Measurements from ENCODE around the gene GALNT9.
"Not testable (repeated sequence)": the region's sequence is repeated elsewhere in the genome, so short reads cannot be mapped to it uniquely, and the experiment has no call there.

GALNT9 gene

DNA sequence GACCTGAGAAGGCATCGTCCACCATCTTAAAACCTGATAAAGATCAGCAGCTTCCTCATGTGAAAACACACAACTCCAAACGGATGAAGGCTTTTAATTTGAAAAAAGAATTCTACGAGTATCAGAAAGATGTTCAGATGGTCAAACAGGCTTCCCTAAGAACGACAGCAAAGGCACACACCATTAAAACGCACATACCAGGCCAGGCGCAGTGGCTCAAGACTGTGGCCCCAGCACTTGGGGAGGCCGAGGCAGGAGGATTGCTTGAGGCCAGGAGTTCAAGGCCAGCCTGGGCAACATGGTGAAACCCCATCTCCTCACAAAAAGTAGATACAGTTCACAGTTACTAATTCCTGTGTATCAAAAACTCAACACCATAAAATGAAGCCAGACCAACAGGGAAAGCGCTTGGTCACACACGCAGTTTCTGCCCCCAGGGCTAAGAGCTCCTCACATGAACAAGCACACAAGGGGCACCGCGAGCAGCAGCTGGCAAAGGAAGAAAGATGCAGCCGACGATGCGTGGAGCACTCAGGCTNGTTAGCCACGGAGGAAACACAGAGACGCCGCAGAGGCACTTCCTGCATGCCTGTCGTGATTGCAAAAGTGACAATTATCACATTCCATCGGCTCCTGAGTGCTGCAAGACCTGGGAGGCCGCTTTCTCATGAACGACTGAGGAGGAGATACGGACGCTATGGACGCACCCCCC is 107.1 kb downstream of the GALNT9 start:
- no peaks in the 10 kb centered on the region for H3K36me3 Mint-ChIP-seq
- peaks cover 14% of the 10 kb centered on the region for H3K4me1 Mint-ChIP-seq
- ATAC-seq: peak; percentile 66
- H3K9me3 Mint-ChIP-seq: peaks cover 3% of the 10 kb centered on the region
- peak overlapping the region; percentile 29 for H3K4me3 Mint-ChIP-seq
- DNase-seq (ENCODE audit: low spot score in 2 of 2): no peak
- H3K27ac Mint-ChIP-seq: peak overlapping the region; percentile 43

DNA sequence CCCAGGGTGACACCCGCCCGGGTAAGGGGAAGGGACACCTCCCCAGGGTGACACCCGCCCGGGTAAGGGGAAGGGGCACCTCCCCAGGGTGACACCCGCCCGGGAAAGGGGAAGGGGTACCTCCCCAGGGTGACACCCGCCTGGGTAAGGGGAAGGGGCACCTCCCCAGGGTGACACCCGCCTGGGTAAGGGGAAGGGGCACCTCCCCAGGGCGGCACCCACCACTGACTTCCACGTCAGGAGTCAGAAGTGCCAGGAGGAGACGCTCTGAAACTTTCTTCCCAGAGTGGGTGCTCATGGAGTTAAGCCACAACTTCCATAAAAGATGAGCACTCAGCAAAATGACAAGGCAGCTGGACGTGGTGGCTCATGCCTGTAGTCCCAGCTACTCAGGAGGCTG is 109.6 kb downstream of the GALNT9 start:
- DNase-seq (ENCODE audit: low spot score in 2 of 2); H3K9me3 Mint-ChIP-seq; H3K4me3 Mint-ChIP-seq; ATAC-seq; H3K27ac Mint-ChIP-seq; H3K36me3 Mint-ChIP-seq: not testable (repeated sequence)
- peaks cover 21% of the 10 kb centered on the region for H3K4me1 Mint-ChIP-seq

DNA sequence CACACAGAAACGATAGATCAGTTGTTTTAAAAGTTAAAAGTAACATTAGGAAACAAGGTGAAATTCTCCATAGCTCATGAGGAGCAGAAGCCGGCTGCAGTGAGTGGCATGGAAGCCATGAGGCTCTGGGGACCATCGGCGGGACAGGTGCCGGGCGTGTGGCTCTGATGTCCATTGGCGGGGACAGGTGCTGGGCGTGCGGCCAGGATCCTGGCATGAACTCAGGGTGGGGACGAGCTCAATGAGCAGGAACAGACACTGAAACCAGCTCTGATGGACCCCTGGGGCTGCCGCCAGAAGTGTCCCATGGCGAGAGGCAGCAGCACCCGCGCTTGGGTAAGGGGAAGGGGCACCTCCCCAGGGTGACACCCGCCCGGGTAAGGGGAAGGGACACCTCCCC is 110.1 kb downstream of the GALNT9 start:
- H3K4me3 Mint-ChIP-seq: no peak overlapping the region
- H3K36me3 Mint-ChIP-seq: no peaks in the 10 kb centered on the region
- peaks cover 21% of the 10 kb centered on the region for H3K4me1 Mint-ChIP-seq
- DNase-seq (ENCODE audit: low spot score in 2 of 2) (no peak), ATAC-seq (no peak)
- H3K9me3 Mint-ChIP-seq: peaks cover 3% of the 10 kb centered on the region
- no peak overlapping the region for H3K27ac Mint-ChIP-seq

DNA sequence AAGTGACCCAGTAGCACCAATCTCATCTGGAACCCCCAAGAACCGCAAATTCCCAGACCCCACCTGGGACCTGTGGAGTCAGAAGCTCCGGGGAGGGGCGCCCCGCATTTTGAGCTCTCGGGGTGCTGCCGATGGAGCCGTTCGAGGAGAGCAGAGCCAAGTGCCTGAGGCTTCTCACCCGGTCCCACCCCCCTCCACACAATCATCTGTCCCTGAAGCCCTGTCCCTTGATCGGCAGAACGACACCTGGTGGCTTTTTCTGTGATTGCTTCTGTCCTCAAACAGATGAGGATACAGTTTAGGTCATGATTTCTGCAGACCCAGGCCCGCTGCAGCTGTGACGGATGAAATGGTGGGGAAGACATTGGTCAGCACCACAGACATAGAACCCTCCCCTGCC is 110.5 kb downstream of the GALNT9 start:
- ATAC-seq: peak; percentile 49
- no peak for DNase-seq (ENCODE audit: low spot score in 2 of 2)
- Mint-ChIP-seq H3K4me1 (peaks cover 21% of the 10 kb centered on the region), H3K27ac (no peak overlapping the region), H3K9me3 (peaks cover 3% of the 10 kb centered on the region), H3K4me3 (no peak overlapping the region), H3K36me3 (no peaks in the 10 kb centered on the region)

DNA sequence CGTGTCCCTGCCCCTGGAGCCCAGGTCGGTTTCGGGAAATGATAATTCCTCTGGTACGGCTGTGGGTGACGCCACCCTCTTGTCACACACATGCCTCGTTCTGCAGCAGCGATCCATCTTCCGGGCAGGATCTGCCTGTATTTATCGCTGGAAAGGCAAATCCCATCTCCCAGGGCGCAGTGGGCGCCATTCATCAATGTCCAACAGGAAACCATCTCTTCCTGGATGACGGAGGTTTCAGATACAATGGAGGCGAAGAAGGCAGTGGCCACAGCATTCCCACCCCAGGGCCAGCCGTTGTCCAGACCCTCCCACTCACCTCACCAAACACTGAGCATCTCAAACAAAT is 110.9 kb downstream of the GALNT9 start:
- no peak overlapping the region for H3K4me3 Mint-ChIP-seq
- peaks cover 23% of the 10 kb centered on the region for H3K4me1 Mint-ChIP-seq
- no peak for DNase-seq (ENCODE audit: low spot score in 2 of 2)
- no peak for ATAC-seq
- H3K27ac Mint-ChIP-seq: no peak overlapping the region
- peaks cover 3% of the 10 kb centered on the region for H3K9me3 Mint-ChIP-seq
- no peaks in the 10 kb centered on the region for H3K36me3 Mint-ChIP-seq

DNA sequence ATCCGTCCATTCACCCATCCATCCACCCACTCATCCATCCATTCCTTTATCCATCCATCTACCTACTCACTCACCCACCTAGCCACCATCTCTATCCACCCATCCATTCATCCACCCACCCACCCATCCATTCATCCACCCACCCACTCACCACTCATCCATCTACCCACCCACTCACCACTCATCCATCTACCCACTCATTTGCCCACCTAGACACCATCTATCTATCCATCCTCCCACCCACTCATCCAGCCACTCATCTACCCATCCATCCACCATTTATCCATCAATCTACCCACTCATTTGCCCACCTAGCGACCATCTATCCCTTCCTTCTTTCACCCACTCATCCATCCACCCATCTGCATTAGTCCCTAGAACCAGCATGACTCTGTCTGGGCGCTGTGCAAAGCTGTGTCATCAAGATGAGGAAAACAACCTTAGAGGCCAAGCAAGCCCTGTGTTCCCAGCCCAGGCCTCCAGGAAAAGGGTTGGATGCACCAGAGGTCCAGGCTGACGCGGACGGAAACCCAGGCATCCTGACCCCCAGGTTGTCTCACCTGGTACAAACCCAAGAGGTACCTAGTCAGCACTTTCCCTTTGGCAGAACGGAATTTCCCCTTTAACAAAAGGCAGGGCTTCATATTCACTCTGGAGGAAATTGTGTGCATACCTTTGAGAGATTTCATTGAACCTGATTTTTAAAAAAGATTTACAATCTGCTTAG is 111.4 kb downstream of the GALNT9 start:
- ATAC-seq: no peak
- DNase-seq (ENCODE audit: low spot score in 2 of 2): no peak
- Mint-ChIP-seq H3K4me1 (peaks cover 28% of the 10 kb centered on the region), H3K36me3 (no peaks in the 10 kb centered on the region), H3K9me3 (peaks cover 3% of the 10 kb centered on the region), H3K27ac (no peak overlapping the region), H3K4me3 (no peak overlapping the region)

DNA sequence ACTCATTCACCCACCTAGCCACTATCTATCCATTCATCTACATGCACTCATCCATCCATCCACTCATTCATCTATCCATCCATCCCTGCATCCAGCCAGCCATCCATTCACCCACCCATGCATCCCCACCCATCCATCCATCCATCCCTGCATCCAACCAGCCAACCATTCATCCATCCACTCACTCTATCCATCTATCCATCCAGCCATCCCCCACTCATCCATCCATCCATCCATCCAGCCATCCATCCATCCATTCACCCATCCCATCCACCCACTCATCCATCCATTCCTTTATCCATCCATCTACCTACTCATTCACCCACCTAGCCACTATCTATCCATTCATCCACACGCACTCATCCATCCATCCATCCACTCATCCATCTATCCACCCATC is 112.0 kb downstream of the GALNT9 start:
- Mint-ChIP-seq H3K36me3 (no peaks in the 10 kb centered on the region), H3K4me3 (no peak overlapping the region), H3K4me1 (peaks cover 24% of the 10 kb centered on the region), H3K9me3 (peaks cover 3% of the 10 kb centered on the region), H3K27ac (no peak overlapping the region)
- DNase-seq (ENCODE audit: low spot score in 2 of 2) (no peak), ATAC-seq (no peak)

DNA sequence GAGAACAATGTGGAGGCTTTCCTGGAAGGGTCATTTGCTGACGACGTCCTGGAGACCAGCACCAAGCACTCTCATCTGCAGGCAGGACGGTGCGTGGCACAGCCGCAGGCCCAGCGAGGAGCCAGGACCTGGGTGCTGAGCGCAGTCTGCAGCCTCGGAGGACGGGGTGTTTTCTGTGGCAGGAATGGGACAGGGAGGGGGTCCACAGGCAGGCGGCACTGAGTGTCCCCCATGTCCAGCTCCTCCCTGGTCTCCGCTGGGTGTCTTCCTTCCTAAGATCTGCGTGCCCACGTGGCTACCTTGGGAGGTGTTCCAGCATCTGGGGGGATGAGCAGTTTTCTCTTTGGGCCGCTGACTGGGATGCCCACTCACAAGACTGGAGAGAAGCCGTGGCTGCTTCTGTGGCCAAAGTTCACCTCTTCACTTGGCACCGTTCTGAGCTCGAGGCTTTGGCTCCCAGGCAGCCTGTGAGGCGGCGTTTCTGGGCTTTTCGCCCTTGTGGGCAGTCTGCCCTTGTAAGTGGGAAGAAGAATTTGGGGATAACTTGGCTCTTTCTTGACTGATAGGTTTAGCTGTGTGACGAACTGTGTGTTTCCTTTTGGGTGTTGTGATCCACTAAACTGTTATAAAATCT is 112.9 kb downstream of the GALNT9 start:
- DNase-seq (ENCODE audit: low spot score in 2 of 2): no peak
- Mint-ChIP-seq H3K36me3 (no peaks in the 10 kb centered on the region), H3K4me3 (no peak overlapping the region), H3K27ac (no peak overlapping the region), H3K9me3 (peaks cover 3% of the 10 kb centered on the region), H3K4me1 (peaks cover 25% of the 10 kb centered on the region)
- no peak for ATAC-seq

DNA sequence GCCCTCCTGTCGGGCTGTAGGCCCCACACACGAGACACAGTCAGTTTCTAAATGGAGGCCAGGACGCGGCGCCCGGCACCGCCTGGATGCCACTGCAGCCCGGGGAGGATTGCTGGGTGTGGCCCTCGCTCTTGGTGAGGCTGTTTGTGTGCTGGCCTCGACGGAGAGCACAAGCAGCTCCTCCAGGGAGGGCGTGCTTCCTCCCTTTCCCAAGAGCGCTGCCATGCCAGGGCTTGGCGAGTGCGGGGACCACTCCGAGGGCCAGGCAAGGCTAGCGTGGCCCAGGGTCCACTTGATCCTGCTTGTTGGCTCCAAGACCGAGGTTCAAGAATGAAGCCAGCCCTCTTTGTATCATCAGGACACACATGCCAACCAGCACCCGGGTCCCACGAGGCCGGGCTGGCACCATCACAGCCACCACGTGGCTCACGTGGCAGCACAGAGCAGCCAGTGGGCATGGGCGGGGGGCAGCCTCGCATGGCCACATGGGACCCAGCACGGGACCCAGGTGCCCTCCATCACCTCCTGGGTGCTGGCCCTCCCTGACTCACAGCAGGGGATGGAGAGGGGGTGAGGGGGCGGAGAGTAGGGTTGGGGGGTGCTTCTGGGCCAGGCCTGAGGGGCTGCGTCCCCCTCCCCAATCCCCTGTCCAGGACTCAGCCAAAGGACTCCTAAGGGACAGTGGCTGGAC is 113.9 kb downstream of the GALNT9 start:
- no peak overlapping the region for H3K27ac Mint-ChIP-seq
- peaks cover 26% of the 10 kb centered on the region for H3K4me1 Mint-ChIP-seq
- peaks cover 3% of the 10 kb centered on the region for H3K9me3 Mint-ChIP-seq
- ATAC-seq (no peak), DNase-seq (ENCODE audit: low spot score in 2 of 2) (no peak)
- no peak overlapping the region for H3K4me3 Mint-ChIP-seq
- H3K36me3 Mint-ChIP-seq: no peaks in the 10 kb centered on the region

DNA sequence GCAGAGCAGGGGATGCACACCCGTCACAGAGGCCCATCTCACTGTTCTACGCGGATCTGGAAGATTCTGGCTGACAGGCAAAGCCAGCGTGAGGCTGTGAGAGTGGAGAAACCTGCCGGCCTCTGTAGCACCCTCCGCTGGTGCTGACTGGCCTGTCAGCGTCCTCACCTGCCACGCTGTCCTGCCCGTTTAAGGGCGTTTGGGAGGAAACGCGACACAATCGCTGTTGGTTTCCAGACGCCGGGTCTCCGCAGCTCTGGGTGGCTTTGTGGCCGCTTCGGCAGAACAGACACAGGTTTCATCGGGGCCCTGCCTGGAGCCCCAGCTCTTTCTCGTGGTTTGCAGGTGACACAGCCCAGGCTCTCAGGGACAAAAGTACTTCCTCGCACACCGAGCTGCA is 114.5 kb downstream of the GALNT9 start:
- Mint-ChIP-seq H3K4me3 (no peak overlapping the region), H3K36me3 (no peaks in the 10 kb centered on the region), H3K9me3 (peaks cover 3% of the 10 kb centered on the region), H3K4me1 (peaks cover 26% of the 10 kb centered on the region), H3K27ac (no peak overlapping the region)
- ATAC-seq: no peak
- no peak for DNase-seq (ENCODE audit: low spot score in 2 of 2)

DNA sequence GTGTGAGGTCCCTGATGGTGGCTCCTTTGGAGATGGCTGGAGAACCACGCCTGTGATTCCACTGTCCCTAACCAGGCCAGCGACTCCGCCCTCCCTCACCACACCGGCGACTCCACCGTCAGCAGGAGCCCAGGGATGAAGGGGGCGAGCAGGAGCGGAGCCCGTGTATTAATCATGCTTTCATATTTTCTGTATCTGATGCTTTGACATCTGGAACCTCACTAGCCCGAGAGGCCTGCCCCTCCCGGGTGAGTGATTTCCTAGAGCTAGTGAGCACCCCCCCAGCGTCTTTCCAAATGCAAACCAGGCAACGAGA is 115.3 kb downstream of the GALNT9 start:
- H3K4me1 Mint-ChIP-seq: peaks cover 26% of the 10 kb centered on the region
- H3K9me3 Mint-ChIP-seq: peaks cover 3% of the 10 kb centered on the region
- no peak for ATAC-seq
- no peaks in the 10 kb centered on the region for H3K36me3 Mint-ChIP-seq
- H3K4me3 Mint-ChIP-seq: no peak overlapping the region
- no peak for DNase-seq (ENCODE audit: low spot score in 2 of 2)
- no peak overlapping the region for H3K27ac Mint-ChIP-seq

DNA sequence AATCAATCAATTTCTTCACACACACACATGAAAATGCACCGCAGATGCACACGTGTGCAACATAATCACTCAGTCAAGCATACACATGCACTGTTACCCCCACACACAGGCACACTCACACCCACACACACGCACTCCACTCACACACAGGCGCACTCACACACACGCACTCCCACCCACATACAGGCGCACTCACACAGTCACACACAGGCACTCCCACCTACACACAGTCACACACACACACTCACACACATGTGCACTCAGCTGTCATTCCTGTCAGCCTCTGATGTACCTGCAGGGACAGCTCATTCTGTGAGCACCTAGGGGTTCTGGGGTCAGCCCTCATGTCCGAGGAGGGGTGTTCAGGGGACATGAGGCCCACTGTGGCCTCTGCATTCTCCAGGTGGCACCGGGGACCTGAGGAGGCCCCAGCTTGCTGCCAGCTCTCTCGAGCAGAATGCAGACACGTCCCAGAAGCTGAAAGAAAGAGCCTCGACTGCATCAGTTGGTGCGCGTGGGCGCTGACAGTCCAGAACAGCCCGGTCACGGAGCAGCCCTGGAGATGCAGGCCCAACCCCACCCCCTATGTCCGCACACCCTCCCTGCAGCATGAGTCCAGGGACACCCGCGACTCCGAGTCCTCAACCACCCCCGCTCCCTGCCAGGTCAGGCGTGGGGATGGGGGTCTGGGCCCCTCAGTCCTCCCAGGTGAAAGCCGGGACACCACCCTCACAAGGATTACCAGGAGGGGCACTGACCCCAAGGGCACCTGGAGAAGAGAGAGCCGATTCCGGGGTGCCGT is 115.8 kb downstream of the GALNT9 start:
- Mint-ChIP-seq H3K9me3 (peaks cover 3% of the 10 kb centered on the region), H3K4me3 (no peak overlapping the region), H3K27ac (peak overlapping the region; percentile 4), H3K4me1 (peaks cover 26% of the 10 kb centered on the region), H3K36me3 (no peaks in the 10 kb centered on the region)
- ATAC-seq (no peak), DNase-seq (ENCODE audit: low spot score in 2 of 2) (no peak)

DNA sequence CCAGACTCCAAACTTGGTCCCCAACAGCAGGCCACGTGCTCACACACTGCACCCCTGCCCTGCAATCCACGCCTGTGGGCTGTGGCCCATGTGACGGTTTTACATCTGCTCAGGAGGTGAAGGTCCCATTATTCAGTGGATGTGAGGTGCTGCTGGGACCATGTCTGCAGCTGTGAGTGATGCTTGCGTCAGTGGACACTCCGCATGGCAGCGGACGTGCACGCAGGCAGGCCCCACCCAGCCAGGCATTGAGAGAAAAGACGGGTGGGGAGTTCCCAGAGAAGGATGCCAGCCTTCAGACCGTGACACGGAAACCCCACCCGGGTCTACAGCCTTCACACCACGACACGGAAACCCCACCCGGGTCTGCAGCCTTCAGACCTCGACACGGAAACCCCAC is 117.6 kb downstream of the GALNT9 start:
- Mint-ChIP-seq H3K36me3 (no peaks in the 10 kb centered on the region), H3K4me3 (no peak overlapping the region), H3K9me3 (no peaks in the 10 kb centered on the region), H3K4me1 (peaks cover 19% of the 10 kb centered on the region), H3K27ac (no peak overlapping the region)
- ATAC-seq (peak; percentile 35), DNase-seq (ENCODE audit: low spot score in 2 of 2) (no peak)

DNA sequence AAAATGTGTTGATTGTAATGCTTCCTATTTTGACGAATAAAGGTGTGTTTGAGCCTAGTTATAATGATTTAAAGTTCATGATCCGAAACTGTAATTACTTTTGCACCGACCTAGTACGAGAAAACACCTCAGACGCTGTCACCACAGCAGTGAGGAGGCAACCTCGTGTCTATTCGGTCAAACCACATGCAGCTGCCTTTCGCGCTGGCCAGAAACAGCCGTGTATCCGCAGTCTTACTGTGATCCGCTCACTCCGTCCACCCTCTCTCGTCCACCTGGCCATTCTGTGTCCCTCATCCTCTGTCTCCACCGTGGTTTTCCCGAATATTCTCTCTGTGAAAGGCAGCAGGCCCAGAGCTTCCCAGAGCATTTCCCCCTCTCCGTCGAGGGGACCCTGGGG is 118.1 kb downstream of the GALNT9 start:
- Mint-ChIP-seq H3K36me3 (no peaks in the 10 kb centered on the region), H3K27ac (no peak overlapping the region), H3K9me3 (no peaks in the 10 kb centered on the region), H3K4me1 (peaks cover 19% of the 10 kb centered on the region), H3K4me3 (no peak overlapping the region)
- DNase-seq (ENCODE audit: low spot score in 2 of 2) (no peak), ATAC-seq (no peak)
